PC-3 (cell line): Measurements from ENCODE around the gene CYP2E1. TPM values are rescaled to one million over a fixed set of nuclear protein-coding genes. Genes with fewer than 3 reads are reported as not detected.
"Not testable (repeated sequence)": the region's sequence is repeated elsewhere in the genome, so short reads cannot be mapped to it uniquely, and the experiment has no call there.

Source experiments
- ATAC-seq: fragments of 200-7000 bp; cut with Tn5 transposase; 2 replicates; pipeline ENCODE4 v1.9.1; 2020; ENCODE audit warnings: mild to moderate bottlenecking, moderate library complexity
- BruUV-seq: library from RNA; stranded (reverse); fragments of 400-500 nt; replicated peaks from 2 replicates; lab custom pipeline; 2021; lab: Mats Ljungman, UMichigan
- CTCF ChIA-PET: fragments of 300-600 bp; sonication (Branson Sonifier 250); formaldehyde crosslinking; loops from one replicate; lab custom pipeline; 2022; ENCODE audit warnings: antibody characterized with exemption; lab: Charles Lee
- POLR2A ChIA-PET: fragments of 300-600 bp; sonication (Branson Sonifier 250); formaldehyde crosslinking; loops from one replicate; lab custom pipeline; 2022; ENCODE audit warnings: antibody characterized with exemption; ENCODE audit not compliant: unreplicated experiment; lab: Charles Lee
- DNase-seq: peaks from one replicate; pipeline ENCODE4 v3.0.0-alpha.2; 2015
- H2AFZ ChIP-seq: fragments of 300-600 bp; sonication (generic); 2 replicates; pipeline ENCODE4 v1.6.0; 2016; ENCODE audit warnings: antibody characterized with exemption, low read length
- H3F3A ChIP-seq: fragments of 300-600 bp; sonication (generic); one replicate; pipeline ENCODE4 v1.6.0; 2017; ENCODE audit warnings: antibody characterized with exemption, low read length, control low read depth, mild to moderate bottlenecking; ENCODE audit not compliant: unreplicated experiment
- H3K27ac ChIP-seq: fragments of 300-600 bp; sonication (generic); 2 replicates; pipeline ENCODE4 v1.5.1; 2016; ENCODE audit warnings: mild to moderate bottlenecking, low read length
- H3K27me3 ChIP-seq: fragments of 300-600 bp; sonication (generic); 2 replicates; pipeline ENCODE4 v1.6.1; 2016; ENCODE audit warnings: low read length, mixed read lengths
- H3K36me3 ChIP-seq: fragments of 300-600 bp; sonication (generic); 2 replicates; pipeline ENCODE4 v1.6.1; 2016; ENCODE audit warnings: low read depth, mixed run types, low read length, mixed read lengths
- H3K4me1 ChIP-seq: fragments of 300-600 bp; sonication (generic); 2 replicates; pipeline ENCODE4 v1.5.1; 2016; ENCODE audit warnings: low read length; ENCODE audit not compliant: insufficient read depth
- H3K4me2 ChIP-seq: fragments of 300-600 bp; sonication (generic); 2 replicates; pipeline ENCODE4 v1.6.0; 2016; ENCODE audit warnings: low read length
- H3K4me3 ChIP-seq: fragments of 300-600 bp; sonication (generic); 2 replicates; pipeline ENCODE4 v1.5.1; 2016; ENCODE audit warnings: mild to moderate bottlenecking, low read length, mixed read lengths
- H3K79me2 ChIP-seq: fragments of 300-600 bp; sonication (generic); 2 replicates; pipeline ENCODE4 v1.6.1; 2017; ENCODE audit warnings: low read length, mixed read lengths
- H3K9ac ChIP-seq: fragments of 300-600 bp; sonication (generic); 2 replicates; pipeline ENCODE4 v1.6.0; 2016; ENCODE audit warnings: mild to moderate bottlenecking, low read length
- H3K9me2 ChIP-seq: fragments of 300-600 bp; sonication (generic); replicated peaks from 2 replicates; pipeline ENCODE4 v1.6.1; 2016; ENCODE audit warnings: mixed run types, low read length, mixed read lengths
- H3K9me3 ChIP-seq: fragments of 300-600 bp; sonication (generic); 2 replicates; pipeline ENCODE4 v1.6.1; 2016; ENCODE audit warnings: low read length, mixed read lengths
- H4K20me1 ChIP-seq: fragments of 300-600 bp; sonication (generic); 2 replicates; pipeline ENCODE4 v1.6.1; 2016; ENCODE audit warnings: low read length, mixed read lengths
- EZH2 ChIP-seq: fragments of 300-600 bp; sonication (generic); IDR thresholded peaks from one replicate; pipeline ENCODE4 v1.6.1; 2017; ENCODE audit warnings: antibody characterized with exemption, mild to moderate bottlenecking, low read length; ENCODE audit not compliant: unreplicated experiment
- EZH2phosphoT487 ChIP-seq: fragments of 300-600 bp; sonication (generic); IDR thresholded peaks from 2 replicates; pipeline ENCODE4 v1.6.1; 2018; ENCODE audit warnings: mild to moderate bottlenecking, antibody characterized with exemption, low read length, borderline replicate concordance
- intact Hi-C: fragments of 100-400 bp; cut with micrococcal nuclease; formaldehyde crosslinking; loops from 2 replicates; pipeline ENCODE4 v1.9.0; 2023
- total RNA-seq: library from RNA; depleted of rRNA; stranded (reverse); fragments of >200 nt; gene quantifications from 2 replicates; pipeline ENCODE4 v1.2.3, GENCODE V29; 2014
- TF ChIP-seq, protein P1 (sequence below): fragments of 300-600 bp; sonication (generic); conservative IDR thresholded peaks from 2 replicates; pipeline ENCODE4 v1.5.1; 2017; ENCODE audit warnings: antibody characterized with exemption, low read depth, mild to moderate bottlenecking, low read length

Gene CYP2E1
- total RNA-seq, 1 experiment from 2014 or later = 4.2 TPM

DNA sequence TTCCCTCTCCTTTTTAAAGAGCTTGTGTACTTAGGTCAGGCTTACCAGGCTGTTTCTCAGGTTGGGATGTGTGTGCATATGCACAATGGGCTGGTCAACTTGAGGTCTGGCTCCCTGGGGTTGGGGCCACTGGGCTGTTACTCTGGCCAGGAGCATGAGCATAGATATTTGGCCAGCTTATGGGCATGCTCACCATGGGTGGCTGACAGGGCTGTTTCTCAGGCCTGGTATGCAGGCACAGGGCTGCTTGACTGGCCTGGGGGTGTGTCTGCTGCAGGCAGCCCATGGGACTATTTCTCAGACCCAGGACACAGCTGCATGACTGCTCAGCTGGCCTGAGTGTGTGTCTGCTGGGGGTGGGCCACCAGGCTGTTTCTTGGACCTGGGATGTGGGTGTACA lies 38.8 kb upstream of the CYP2E1 start:
- intact Hi-C loops = no loop called here
- no peak overlapping the region for H2AFZ ChIP-seq
- no peaks in the 10 kb centered on the region for H3K9me2 ChIP-seq
- no peaks in the 10 kb centered on the region for H3K4me1 ChIP-seq
- H3K4me2 ChIP-seq = no peak overlapping the region
- CTCF ChIA-PET = no interaction called here
- no peak for TF ChIP-seq EZH2phosphoT487
- TF ChIP-seq EZH2 = no peak
- TF ChIP-seq, protein P1, sequence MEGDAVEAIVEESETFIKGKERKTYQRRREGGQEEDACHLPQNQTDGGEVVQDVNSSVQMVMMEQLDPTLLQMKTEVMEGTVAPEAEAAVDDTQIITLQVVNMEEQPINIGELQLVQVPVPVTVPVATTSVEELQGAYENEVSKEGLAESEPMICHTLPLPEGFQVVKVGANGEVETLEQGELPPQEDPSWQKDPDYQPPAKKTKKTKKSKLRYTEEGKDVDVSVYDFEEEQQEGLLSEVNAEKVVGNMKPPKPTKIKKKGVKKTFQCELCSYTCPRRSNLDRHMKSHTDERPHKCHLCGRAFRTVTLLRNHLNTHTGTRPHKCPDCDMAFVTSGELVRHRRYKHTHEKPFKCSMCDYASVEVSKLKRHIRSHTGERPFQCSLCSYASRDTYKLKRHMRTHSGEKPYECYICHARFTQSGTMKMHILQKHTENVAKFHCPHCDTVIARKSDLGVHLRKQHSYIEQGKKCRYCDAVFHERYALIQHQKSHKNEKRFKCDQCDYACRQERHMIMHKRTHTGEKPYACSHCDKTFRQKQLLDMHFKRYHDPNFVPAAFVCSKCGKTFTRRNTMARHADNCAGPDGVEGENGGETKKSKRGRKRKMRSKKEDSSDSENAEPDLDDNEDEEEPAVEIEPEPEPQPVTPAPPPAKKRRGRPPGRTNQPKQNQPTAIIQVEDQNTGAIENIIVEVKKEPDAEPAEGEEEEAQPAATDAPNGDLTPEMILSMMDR = no peak
- no peak overlapping the region for H3K27ac ChIP-seq
- ATAC-seq (no peak), DNase-seq (no peak)
- POLR2A ChIA-PET = no interaction called here
- BruUV-seq = no TSS peak
- H3F3A ChIP-seq = no peaks in the 10 kb centered on the region
- H4K20me1 ChIP-seq = no peaks in the 10 kb centered on the region
- no peak overlapping the region for H3K4me3 ChIP-seq
- H3K9ac ChIP-seq = no peak overlapping the region
- peaks cover 8% of the 10 kb centered on the region; the same call in 1 of the 2 replicates for H3K9me3 ChIP-seq
- no peaks in the 10 kb centered on the region for H3K27me3 ChIP-seq
- H3K79me2 ChIP-seq = no peaks in the 10 kb centered on the region
- H3K36me3 ChIP-seq = no peaks in the 10 kb centered on the region

GRCh38 chr10:133489816-133490588 lies 37.2 kb upstream of the CYP2E1 start:
- Histone ChIP-seq H3K9ac (no peak overlapping the region), H3K36me3 (no peaks in the 10 kb centered on the region), H3K27me3 (no peaks in the 10 kb centered on the region), H3K79me2 (no peaks in the 10 kb centered on the region), H3K4me2 (no peak overlapping the region), H3K27ac (no peak overlapping the region), H3K9me3 (peaks cover 8% of the 10 kb centered on the region; the same call in 1 of the 2 replicates), H2AFZ (no peak overlapping the region), H3F3A (no peaks in the 10 kb centered on the region), H3K9me2 (no peaks in the 10 kb centered on the region), H3K4me1 (no peaks in the 10 kb centered on the region), H3K4me3 (no peak overlapping the region), H4K20me1 (no peaks in the 10 kb centered on the region)
- ATAC-seq (no peak), DNase-seq (no peak)
- ChIA-PET CTCF (no interaction called here), POLR2A (no interaction called here)
- TF ChIP-seq EZH2 = no peak
- intact Hi-C loops = no loop called here
- no TSS peak for BruUV-seq

- intact Hi-C loops, H3K27me3 ChIP-seq, ATAC-seq: not testable (repeated sequence)
These were observed 33.6 kb upstream of the CYP2E1 start for GRCh38 chr10:133493562-133493961.

GRCh38 chr10:133497363-133497762 lies 29.8 kb upstream of the CYP2E1 start:
- POLR2A ChIA-PET, H3K4me1 ChIP-seq, H3K9me2 ChIP-seq, H3K9ac ChIP-seq, H3K27me3 ChIP-seq, ATAC-seq, H3K4me2 ChIP-seq, H3K9me3 ChIP-seq, H3K4me3 ChIP-seq, intact Hi-C loops, H4K20me1 ChIP-seq, BruUV-seq, H3F3A ChIP-seq, DNase-seq, H3K27ac ChIP-seq, CTCF ChIA-PET, H3K79me2 ChIP-seq, H3K36me3 ChIP-seq, H2AFZ ChIP-seq: not testable (repeated sequence)

More at GRCh38 chr10:133493562-133493961, 33.6 kb upstream of the CYP2E1 start:
- H3K9ac ChIP-seq, BruUV-seq, H3K9me2 ChIP-seq, POLR2A ChIA-PET, H3K4me1 ChIP-seq, H3K4me2 ChIP-seq, CTCF ChIA-PET, H3K4me3 ChIP-seq, H3K27ac ChIP-seq, H2AFZ ChIP-seq, H3K36me3 ChIP-seq, H3F3A ChIP-seq, H4K20me1 ChIP-seq, DNase-seq, H3K9me3 ChIP-seq, H3K79me2 ChIP-seq: not testable (repeated sequence)

- H3K27ac ChIP-seq, DNase-seq, H3K36me3 ChIP-seq, H3K4me2 ChIP-seq, H4K20me1 ChIP-seq, H3K9ac ChIP-seq, H3K9me3 ChIP-seq, H3K4me1 ChIP-seq, CTCF ChIA-PET, H3F3A ChIP-seq, H3K27me3 ChIP-seq, H3K79me2 ChIP-seq, intact Hi-C loops, H3K4me3 ChIP-seq, ATAC-seq, H2AFZ ChIP-seq, POLR2A ChIA-PET, H3K9me2 ChIP-seq, BruUV-seq: not testable (repeated sequence)
These were observed 28.0 kb upstream of the CYP2E1 start for GRCh38 chr10:133499176-133499575.
